Ovary (tissue), 9 donors: ENCODE results near the gene CCBE1. TPM values are rescaled to one million over a fixed set of nuclear protein-coding genes. Genes with fewer than 3 reads are reported as not detected.

ENCODE experiments used
- DNase-seq, 5 donors: peaks; one replicate each; pipeline ENCODE4 v3.0.0-alpha.2; 2019 to 2020
- H3K27ac ChIP-seq, 2 donors: fragments of 200-600 bp; one replicate each; pipeline versions ENCODE4 v1.5.1 to v1.8.0; 2019 to 2022
- H3K27me3 ChIP-seq: fragments of 200-600 bp; one replicate; pipeline ENCODE4 v1.8.0; 2022
- H3K36me3 ChIP-seq: fragments of 200-600 bp; sonication (generic); one replicate; pipeline ENCODE4 v1.5.1; 2019
- H3K4me1 ChIP-seq: one replicate; pipeline ENCODE4 v1.8.1; 2013; ENCODE audit warnings: mild to moderate bottlenecking, moderate library complexity; ENCODE audit not compliant: insufficient read depth
- H3K4me3 ChIP-seq: fragments of 200-600 bp; sonication (generic); one replicate; pipeline ENCODE4 v1.5.1; 2017
- H3K9me3 ChIP-seq, 2 donors: fragments of 200-600 bp in 1 of 2; sonication (generic) in 1 of 2; one replicate each; pipeline versions ENCODE4 v1.5.1 to v1.8.1; 2013 to 2019; ENCODE audit warnings: mild to moderate bottlenecking in 1 of 2, moderate library complexity in 1 of 2
- EP300 ChIP-seq: sonication (generic); formaldehyde crosslinking; IDR thresholded peaks from one replicate; pipeline ENCODE4 v1.6.1; 2017; ENCODE audit warnings: antibody characterized with exemption
- POLR2A ChIP-seq: fragments of 450-650 bp; IDR thresholded peaks from one replicate; pipeline ENCODE4 v1.6.1; 2017; ENCODE audit warnings: antibody characterized with exemption, mild to moderate bottlenecking, moderate library complexity
- WGBS, 3 donors: extraction: QIAGEN DNeasy Blood & Tissue Kit in 1 of 3; methylation state at CpG; one replicate each; pipeline versions ENCODE4 v1.1.5 to v1.1.7; 2013 to 2017; 5-methylcytosine and 5-hydroxymethylcytosine counted together
- intact Hi-C, 4 donors: fragments of 100-400 bp; cut with DNase I; formaldehyde crosslinking; loops; one replicate each; pipeline versions ENCODE4 v1.11.0 to v1.15.1; 2022 to 2023
- polyA plus RNA-seq, 2 donors: library from polyadenylated mRNA; stranded (reverse); fragments of 200-250 nt in 1 of 2; fragments of 350-450 nt in 1 of 2; fragmentation: Illumina TruSeq in 1 of 2; extraction: RNeasy Lipid Tissue Mini Kit (QIAGEN cat#74804) in 1 of 2; gene quantifications; one replicate each; pipeline ENCODE4 v1.2.3, GENCODE V29; 2013 to 2014
- total RNA-seq, 7 donors: library from RNA; depleted of rRNA in 2 of 7; stranded (reverse); fragments of >200 nt in 2 of 7; fragmentation: NEBNext Ultra II Directional in 3 of 7; extraction: Animal tissue kit (Norgen Biotek cat#: 25700) in 3 of 7; gene quantifications; one replicate each; pipeline versions ENCODE4 v1.1.0 to v1.2.4, GENCODE V29; 2016 to 2023
- TF ChIP-seq, protein P1 (sequence below), 3 donors: fragments of 450-650 bp in 2 of 3; fragments of 200-600 bp in 1 of 3; IDR thresholded peaks; one replicate each; pipeline versions ENCODE4 v1.5.1 to v1.8.0; 2016 to 2022; ENCODE audit warnings: antibody characterized with exemption in 3 of 3, mild to moderate bottlenecking in 1 of 3
- donor health status: DM: no; HTN: no; CAD: no; lungs with moderate emphysema.
- donor health status: DM: no; HTN: no; CAD: no.
- donor health status: Bipolar disorder and iron deficiency.
- donor health status: DM: yes; HTN: yes; CAD: no.
- donor health status: DM: no; HTN: no; CAD: no.
- donor health status: DM: yes; HTN: yes; CAD: no.

The CCBE1 gene
- total and polyA plus RNA-seq, 9 donors, result 15.9 to 109 (median 43.9) TPM

- WGBS, 3 donors, result 73 to 95% (median 94%) methylated on average over 5 of the region's 5 CpGs
- H3K9me3 ChIP-seq, result no peaks in the 10 kb centered on the region
- H3K4me3 ChIP-seq, result no peak overlapping the region
- no peak for DNase-seq
- intact Hi-C loops, result no loop called here
- TF ChIP-seq EP300 (no peak), POLR2A (no peak)
- peak overlapping the region in 1 of 2 donors; percentile 31 for H3K27ac ChIP-seq
- H3K27me3 ChIP-seq, result no peaks in the 10 kb centered on the region
- H3K36me3 ChIP-seq, result no peaks in the 10 kb centered on the region
- peaks cover 9% of the 10 kb centered on the region for H3K4me1 ChIP-seq
These were observed 211.8 kb downstream of the CCBE1 start for GRCh38 chr18:59485382-59485781.

GRCh38 chr18:59484561-59485328 lies 212.5 kb downstream of the CCBE1 start:
- Histone ChIP-seq H3K4me3 (no peak overlapping the region), H3K27me3 (no peaks in the 10 kb centered on the region), H3K36me3 (no peaks in the 10 kb centered on the region), H3K27ac (peak overlapping the region in 1 of 2 donors; percentile 31), H3K9me3 (no peaks in the 10 kb centered on the region), H3K4me1 (peaks cover 9% of the 10 kb centered on the region)
- no peak for DNase-seq
- intact Hi-C loops, result no loop called here
- TF ChIP-seq POLR2A (no peak), EP300 (no peak)
- TF ChIP-seq, protein P1, sequence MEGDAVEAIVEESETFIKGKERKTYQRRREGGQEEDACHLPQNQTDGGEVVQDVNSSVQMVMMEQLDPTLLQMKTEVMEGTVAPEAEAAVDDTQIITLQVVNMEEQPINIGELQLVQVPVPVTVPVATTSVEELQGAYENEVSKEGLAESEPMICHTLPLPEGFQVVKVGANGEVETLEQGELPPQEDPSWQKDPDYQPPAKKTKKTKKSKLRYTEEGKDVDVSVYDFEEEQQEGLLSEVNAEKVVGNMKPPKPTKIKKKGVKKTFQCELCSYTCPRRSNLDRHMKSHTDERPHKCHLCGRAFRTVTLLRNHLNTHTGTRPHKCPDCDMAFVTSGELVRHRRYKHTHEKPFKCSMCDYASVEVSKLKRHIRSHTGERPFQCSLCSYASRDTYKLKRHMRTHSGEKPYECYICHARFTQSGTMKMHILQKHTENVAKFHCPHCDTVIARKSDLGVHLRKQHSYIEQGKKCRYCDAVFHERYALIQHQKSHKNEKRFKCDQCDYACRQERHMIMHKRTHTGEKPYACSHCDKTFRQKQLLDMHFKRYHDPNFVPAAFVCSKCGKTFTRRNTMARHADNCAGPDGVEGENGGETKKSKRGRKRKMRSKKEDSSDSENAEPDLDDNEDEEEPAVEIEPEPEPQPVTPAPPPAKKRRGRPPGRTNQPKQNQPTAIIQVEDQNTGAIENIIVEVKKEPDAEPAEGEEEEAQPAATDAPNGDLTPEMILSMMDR (IDR thresholded peaks at IDR 0.05), result no peak
- WGBS, 3 donors, result 8 to 22% (median 20%) methylated on average over 8 of the region's 8 CpGs

DNA sequence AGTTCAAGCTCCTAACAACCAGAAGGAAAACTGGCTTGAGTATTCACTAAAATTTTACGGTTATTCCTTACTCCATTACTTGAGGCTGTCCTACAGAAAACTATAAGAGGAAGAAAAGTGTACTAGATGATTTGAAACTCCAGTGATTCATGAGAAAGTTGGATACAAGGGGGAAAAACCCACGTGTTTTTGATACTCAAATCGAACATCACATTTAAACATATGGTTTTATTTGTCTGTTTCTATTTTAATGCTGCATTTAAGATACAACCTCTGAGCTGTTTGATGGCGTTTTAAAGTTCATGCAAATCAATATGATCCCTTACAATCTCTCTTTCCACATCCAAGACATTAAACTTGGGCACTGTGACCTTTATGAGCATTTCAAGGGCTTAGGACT lies 213.1 kb downstream of the CCBE1 start:
- intact Hi-C loops, result no loop called here
- no peak for DNase-seq
- Histone ChIP-seq H3K9me3 (no peaks in the 10 kb centered on the region), H3K36me3 (no peaks in the 10 kb centered on the region), H3K4me1 (peaks cover 9% of the 10 kb centered on the region), H3K4me3 (no peak overlapping the region), H3K27ac (peak overlapping the region in 1 of 2 donors; percentile 31), H3K27me3 (no peaks in the 10 kb centered on the region)
- TF ChIP-seq POLR2A (no peak), EP300 (no peak)
- TF ChIP-seq, protein P1 (IDR thresholded peaks at IDR 0.05), result no peak
- 58 to 68% (median 63%) methylated on average over 4 of the region's 4 CpGs for WGBS, 3 donors

DNA sequence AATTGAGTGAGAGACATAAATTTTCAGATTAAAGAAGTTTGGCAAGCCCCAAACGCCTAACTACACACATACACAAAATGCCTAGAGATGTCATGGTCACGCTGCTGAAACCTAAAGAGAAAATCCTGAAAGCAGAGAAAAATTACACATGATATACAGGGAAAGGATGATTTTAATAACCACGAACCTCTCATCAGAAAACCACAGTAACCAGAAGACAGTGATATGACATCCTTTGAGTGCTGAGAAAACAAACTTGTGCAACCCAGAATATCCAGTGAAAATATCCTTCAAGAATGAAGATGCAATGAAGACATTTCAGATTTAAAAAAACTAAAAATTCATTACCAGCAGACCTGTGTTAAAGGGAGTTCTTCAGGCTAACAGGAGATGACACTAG lies 215.8 kb downstream of the CCBE1 start:
- WGBS, 3 donors, result 81 to 83% (median 81%) methylated on average over 3 of the region's 3 CpGs
- H3K9me3 ChIP-seq, result no peaks in the 10 kb centered on the region
- no peaks in the 10 kb centered on the region for H3K27me3 ChIP-seq
- H3K27ac ChIP-seq, result no peak overlapping the region
- no peak overlapping the region for H3K4me3 ChIP-seq
- TF ChIP-seq, protein P1 (IDR thresholded peaks at IDR 0.05), result no peak
- TF ChIP-seq POLR2A (no peak), EP300 (no peak)
- no peaks in the 10 kb centered on the region for H3K36me3 ChIP-seq
- intact Hi-C loops, result no loop called here
- H3K4me1 ChIP-seq, result peaks cover 9% of the 10 kb centered on the region
- no peak for DNase-seq

- H3K27ac ChIP-seq, result no peak overlapping the region
- H3K9me3 ChIP-seq, result no peaks in the 10 kb centered on the region
- H3K27me3 ChIP-seq, result no peaks in the 10 kb centered on the region
- H3K36me3 ChIP-seq, result no peaks in the 10 kb centered on the region
- TF ChIP-seq EP300 (no peak), POLR2A (no peak)
- TF ChIP-seq, protein P1 (IDR thresholded peaks at IDR 0.05), result no peak
- WGBS, 3 donors, result 93 to 96% (median 96%) methylated on average over 2 of the region's 2 CpGs
- DNase-seq, result no peak
- no peak overlapping the region for H3K4me3 ChIP-seq
- peaks cover 4% of the 10 kb centered on the region for H3K4me1 ChIP-seq
- intact Hi-C loops, result no loop called here
These were observed 217.4 kb downstream of the CCBE1 start for GRCh38 chr18:59479776-59480175.
